ENCODE results near the gene MAPKAP1. TPM values are rescaled to one million over a fixed set of nuclear protein-coding genes. Genes with fewer than 3 reads are reported as not detected.

The MAPKAP1 gene
- total and polyA plus RNA-seq, 9 of the 15 experiments (the other 6 are each of a cell fraction or from before 2014, with no cell fraction given), result 2.6 to 82.1 (median 61.1) TPM

- Histone ChIP-seq H4K20me1 (replicated peaks; ENCODE audit: control insufficient read depth, insufficient read depth, low read length) (no peaks in the 10 kb centered on the region), H3K4me2 (ENCODE audit: insufficient read depth, low read length) (no peak overlapping the region), H3K79me2 (ENCODE audit: control insufficient read depth, insufficient read depth, low read length) (no peaks in the 10 kb centered on the region), H3K27ac (ENCODE audit: extremely low read depth, low read depth, low read length) (no peak overlapping the region), H3K4me3 (no peak overlapping the region), H3K9me3 (replicated peaks; ENCODE audit: control insufficient read depth, insufficient read depth, low read depth, low read length) (no peaks in the 10 kb centered on the region), H3K9me1 (ENCODE audit: control insufficient read depth, insufficient read depth, low read length) (no peaks in the 10 kb centered on the region), H3K4me1 (replicated peaks in 1 of 2; ENCODE audit: control insufficient read depth in 2 of 2, insufficient read depth in 2 of 2, low read length in 2 of 2) (peaks cover 4 to 11% of the 10 kb centered on the region in 2 experiments; a peak in 4 of 5 replicates), H3K27me3 (ENCODE audit: control insufficient read depth in 2 of 2, insufficient read depth in 2 of 2, low read length in 2 of 2) (no peaks in the 10 kb centered on the region), H3K9ac (ENCODE audit: insufficient read depth in 1 of 2, low read depth in 2 of 2, low read length in 2 of 2) (no peak overlapping the region), H3K36me3 (ENCODE audit: control insufficient read depth, insufficient read depth, low read length) (no peaks in the 10 kb centered on the region), H2AFZ (ENCODE audit: low read depth, low read length) (no peak overlapping the region)
- DNase-seq (ENCODE audit: extremely low read depth in 1 of 4, low spot score in 3 of 4) (no peak), FAIRE-seq (no peak), ATAC-seq (no peak)
- in situ Hi-C loops (cut with MboI) (no loop called here), intact Hi-C loops (cut with micrococcal nuclease) (no loop called here)
- TF ChIP-seq HMG20B (CRISPR knock-in tag; IDR thresholded peaks at IDR 0.05) (no peak), SNRNP70 (optimal IDR thresholded peaks at IDR 0.05; ENCODE audit: low read depth, low read length) (no peak), TFAP4 (CRISPR knock-in tag; IDR thresholded peaks at IDR 0.05; ENCODE audit: borderline replicate concordance) (no peak), ZNF23 (CRISPR knock-in tag; IDR thresholded peaks at IDR 0.05) (no peak), LARP7 (IDR thresholded peaks at IDR 0.05) (no peak), ZFPM2 (CRISPR knock-in tag; IDR thresholded peaks at IDR 0.05) (no peak), NCOA4 (IDR thresholded peaks at IDR 0.05; ENCODE audit: partially characterized antibody) (no peak)
- no TSS peak for BruUV-seq (replicated peaks)
- POLR2A ChIA-PET, result interaction anchor here (1.3 to 2.9 kb wide), 2 partner anchors 8 to 13 kb away, joined by 3 to 11 read pairs; no protein-coding TSS in a partner anchor
- CTCF ChIA-PET (ENCODE audit: low intra/inter-chr PET ratio), result interaction anchor here (0.7 kb wide), 1 partner anchor 837 kb away, joined by 3 read pairs; no protein-coding TSS in a partner anchor
- 82% methylated on average over 15 of the region's 18 CpGs for WGBS (ENCODE audit: insufficient coverage, low coverage, missing lambda C conversion rate)
Measured at GRCh38 chr9:125511789-125512660, 195.0 kb downstream of the MAPKAP1 start.

Data from K562 (cell line).